HG03521 (cell line): ENCODE data around the gene AMBRA1.
A peak's percentile ranks its signal among the peaks of the same experiment; 100 is the strongest.
"Not testable (repeated sequence)": the region's sequence is repeated elsewhere in the genome, so short reads cannot be mapped to it uniquely, and the experiment has no call there.

Experiments
- ATAC-seq: cut with Tn5 transposase; IDR thresholded peaks from one replicate; pipeline ENCODE4 v1.9.1; 2021; ENCODE audit warnings: mild to moderate bottlenecking, moderate library complexity; ENCODE audit not compliant: unreplicated experiment

Gene AMBRA1

GRCh38 chr11:46537537-46538295 lies 56.1 kb downstream of the AMBRA1 start:
- ATAC-seq = no peak

DNA sequence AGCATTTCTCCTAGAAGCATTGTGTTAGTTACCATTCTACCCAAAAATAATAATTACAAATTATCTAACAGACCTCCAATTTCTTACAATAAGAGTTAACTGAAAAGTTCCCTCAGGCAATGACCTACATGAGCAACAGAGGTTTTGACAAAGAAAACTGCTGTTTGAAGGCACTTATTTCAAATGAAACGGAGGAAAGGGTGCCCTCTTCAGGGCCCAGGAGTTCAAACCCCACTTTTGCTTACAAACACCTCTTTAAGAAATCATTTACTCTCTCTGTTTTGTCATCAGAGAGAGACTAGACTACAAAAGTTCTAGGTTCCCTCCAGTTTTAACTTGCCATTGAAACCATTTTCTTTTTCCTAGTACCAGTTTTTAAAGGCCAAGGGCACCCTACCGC lies 56.7 kb downstream of the AMBRA1 start:
- no peak for ATAC-seq

DNA sequence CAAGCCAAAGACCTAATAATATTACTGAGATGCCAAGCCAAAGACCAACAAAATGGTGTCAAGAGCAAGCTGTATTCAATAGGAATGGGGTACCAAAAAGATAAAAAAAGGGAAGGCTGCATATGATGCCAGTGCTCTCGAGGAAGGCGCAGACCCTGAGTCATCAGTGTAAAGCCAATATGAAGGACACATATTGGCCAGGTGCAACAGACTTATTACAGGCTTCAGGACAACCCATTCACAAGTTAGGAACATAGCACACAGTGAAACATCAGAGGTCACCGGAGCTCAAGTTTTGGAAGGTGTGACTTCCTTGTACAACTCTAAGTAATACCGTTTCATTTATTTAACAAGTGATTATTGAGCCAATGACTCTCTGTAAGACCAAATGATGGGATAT lies 58.1 kb downstream of the AMBRA1 start:
- ATAC-seq = no peak

- no peak for ATAC-seq
These were observed 59.1 kb downstream of the AMBRA1 start for GRCh38 chr11:46534711-46535110.

- no peak for ATAC-seq
These were observed 60.3 kb downstream of the AMBRA1 start for GRCh38 chr11:46533396-46534100.

DNA sequence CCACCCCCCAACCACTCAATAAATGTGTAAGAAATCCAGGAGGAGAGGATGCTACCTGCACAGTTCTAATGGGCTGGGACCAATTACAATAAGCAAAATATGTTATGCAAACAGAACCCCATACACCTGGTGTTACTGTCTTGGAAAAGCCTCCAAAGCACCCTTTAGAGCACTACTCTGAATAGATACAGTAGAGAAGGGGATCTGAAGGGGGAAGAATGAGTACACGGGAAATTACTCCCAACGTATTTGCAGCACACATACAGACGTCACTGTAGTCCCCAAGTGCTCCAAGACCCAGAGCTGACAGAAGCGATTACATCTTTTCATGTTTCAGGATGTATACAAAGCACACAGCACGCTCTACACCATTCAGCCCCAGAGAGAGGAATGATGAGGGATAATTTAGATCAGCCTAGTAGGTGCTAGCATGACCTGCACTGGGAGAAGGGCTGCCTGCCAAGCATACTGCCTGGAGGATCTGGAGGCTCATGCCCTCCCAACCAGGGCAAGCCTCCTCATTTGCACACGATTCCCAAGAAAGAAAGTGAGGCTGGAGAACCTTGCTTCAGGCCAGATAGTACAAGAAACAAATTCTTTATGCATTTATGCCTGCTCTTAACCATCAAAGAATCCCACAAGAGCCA lies 63.8 kb downstream of the AMBRA1 start:
- ATAC-seq = no peak

DNA sequence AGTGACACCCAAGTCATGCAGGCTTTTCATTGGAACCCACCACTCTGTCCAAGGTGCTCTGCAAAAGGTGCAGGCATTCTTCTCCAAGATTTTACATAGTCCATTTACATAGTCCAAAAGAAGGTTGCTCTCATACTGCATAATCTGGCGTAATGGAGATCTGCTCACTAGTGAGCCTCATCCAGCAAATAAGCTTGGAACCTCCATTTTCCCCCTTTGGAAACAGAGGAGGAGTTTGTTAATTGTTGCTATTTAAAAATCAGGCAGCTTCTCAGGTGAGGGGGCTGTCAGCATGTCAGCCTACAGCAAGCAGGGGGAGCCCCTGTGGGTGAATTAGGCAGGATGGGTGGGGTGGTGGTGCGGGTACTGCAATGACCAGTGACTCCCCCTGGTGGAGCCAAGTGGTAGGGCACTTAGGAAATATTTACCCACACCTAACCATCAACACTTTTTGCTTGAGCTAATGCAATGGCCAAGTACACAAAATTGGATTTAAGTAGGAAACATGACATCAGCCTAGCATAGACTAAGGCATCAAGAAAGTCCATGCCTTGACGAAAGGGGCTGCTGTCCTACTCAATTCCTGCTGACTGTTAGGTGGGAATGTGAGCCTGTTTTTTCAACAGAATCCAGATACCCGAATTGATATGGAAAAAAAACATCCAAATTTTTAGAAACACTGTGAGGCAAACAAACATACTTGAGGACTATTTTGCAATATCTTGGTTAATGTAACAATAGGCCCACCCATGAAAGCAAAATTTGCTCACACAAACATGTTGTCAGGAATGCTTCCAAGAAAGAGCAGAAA lies 64.5 kb downstream of the AMBRA1 start:
- peak; percentile 57 for ATAC-seq

DNA sequence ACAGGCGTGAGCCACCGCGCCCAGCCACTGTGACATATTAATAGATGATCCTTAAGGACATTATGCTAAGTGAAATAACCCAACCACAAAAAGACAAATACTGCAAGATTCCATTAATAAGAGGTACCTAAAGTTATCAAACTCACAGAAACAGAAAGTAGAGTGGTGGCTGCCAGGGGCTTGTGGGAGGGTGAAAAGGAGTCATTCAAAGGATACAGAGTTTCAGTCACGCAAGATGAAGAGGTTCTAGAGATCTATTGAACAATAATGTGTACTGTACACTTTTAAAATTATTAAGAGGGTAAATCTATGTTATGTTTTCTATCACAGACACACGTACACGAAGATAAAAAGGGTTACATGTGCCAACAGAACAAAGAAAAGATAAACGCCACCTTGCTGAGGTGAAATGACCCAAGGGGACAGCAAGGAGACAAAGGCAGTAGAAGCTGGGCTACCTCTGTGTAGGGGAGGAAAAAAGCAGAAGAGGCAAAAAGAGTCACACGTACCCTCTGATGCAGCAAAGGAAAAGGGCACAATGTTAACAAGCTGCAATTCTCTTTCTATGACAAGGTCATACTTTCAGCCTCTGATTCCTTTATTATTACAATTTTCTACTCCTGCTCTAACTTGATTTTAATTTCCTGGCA lies 65.3 kb downstream of the AMBRA1 start:
- ATAC-seq = peak; percentile 12

GRCh38 chr11:46527591-46528130 lies 66.2 kb downstream of the AMBRA1 start:
- no peak for ATAC-seq

DNA sequence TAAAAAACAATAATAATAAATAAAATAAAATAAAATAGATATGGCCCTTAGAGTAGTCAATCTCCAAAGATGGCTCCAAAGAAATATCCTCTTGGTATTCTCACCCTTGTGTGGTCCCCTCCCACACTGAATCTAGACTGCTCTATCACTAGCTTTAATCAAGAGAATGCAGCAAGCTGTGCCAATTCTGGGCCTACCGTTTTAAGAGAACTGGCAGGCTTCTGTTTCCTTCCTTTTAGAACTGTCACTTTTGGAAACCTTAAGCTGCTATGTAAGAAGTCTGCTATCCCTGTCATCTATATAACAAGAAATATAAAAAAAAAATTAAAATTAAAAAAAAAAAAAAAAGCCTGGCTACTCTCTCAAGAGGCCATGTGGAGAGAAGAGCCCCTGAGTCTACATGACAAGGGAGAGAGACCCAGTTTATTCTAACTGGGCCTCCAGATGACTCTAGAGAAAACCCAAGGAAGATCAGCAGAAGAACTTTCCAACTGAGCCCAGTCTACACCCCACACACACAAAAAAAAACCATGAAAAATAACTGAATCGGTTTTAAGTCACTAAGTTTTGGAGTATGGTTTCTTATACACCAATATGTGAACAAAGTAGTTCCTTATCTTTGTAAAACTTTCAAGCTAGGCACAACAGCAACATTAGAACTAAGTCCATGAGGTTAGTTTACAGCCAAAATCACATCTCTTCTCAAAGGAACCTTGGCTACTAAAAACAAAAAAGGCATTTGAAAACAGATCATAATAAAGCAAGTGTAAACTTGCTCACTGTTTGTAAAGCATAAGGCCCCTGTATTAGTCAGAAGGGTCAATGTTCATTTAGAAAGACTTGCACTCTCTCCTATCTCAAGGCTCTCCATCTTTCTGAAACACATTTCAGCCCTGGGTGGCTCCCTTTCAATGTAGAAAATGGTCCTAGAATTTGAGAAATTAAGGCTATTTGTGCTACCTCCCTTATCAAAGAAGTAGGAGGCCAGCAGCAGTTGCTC lies 67.3 kb downstream of the AMBRA1 start:
- no peak for ATAC-seq

GRCh38 chr11:46524201-46524770 lies 69.5 kb downstream of the AMBRA1 start:
- no peak for ATAC-seq

- no peak for ATAC-seq
These were observed 70.5 kb downstream of the AMBRA1 start for GRCh38 chr11:46523290-46523689.

DNA sequence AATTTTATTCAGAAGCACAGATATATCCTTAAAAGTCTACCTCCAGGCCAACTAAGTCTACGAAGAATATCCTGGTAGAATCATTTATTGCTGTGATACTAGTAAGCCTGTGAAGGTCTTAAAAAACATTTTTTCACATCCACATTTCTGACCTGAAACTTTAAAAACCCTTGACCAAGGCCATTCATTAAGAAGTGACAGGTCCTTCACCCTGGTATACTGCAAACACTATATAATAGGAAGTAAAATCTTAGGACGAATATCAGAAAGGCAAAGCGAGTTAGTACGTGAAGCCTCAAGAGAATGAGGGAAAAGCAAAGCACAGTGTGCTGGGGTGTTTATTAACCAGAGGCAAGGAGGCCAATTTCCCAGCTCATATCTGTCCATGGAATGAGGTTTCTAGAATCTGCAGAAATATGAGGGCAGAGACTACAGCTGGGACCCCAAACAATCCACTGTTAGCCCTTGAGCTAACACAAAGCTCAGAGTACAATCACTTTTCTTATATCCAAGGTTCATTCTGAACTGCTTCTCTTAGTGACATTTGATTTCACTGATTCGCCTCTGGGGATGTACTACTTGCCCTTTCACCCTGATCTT lies 71.0 kb downstream of the AMBRA1 start:
- ATAC-seq = no peak

DNA sequence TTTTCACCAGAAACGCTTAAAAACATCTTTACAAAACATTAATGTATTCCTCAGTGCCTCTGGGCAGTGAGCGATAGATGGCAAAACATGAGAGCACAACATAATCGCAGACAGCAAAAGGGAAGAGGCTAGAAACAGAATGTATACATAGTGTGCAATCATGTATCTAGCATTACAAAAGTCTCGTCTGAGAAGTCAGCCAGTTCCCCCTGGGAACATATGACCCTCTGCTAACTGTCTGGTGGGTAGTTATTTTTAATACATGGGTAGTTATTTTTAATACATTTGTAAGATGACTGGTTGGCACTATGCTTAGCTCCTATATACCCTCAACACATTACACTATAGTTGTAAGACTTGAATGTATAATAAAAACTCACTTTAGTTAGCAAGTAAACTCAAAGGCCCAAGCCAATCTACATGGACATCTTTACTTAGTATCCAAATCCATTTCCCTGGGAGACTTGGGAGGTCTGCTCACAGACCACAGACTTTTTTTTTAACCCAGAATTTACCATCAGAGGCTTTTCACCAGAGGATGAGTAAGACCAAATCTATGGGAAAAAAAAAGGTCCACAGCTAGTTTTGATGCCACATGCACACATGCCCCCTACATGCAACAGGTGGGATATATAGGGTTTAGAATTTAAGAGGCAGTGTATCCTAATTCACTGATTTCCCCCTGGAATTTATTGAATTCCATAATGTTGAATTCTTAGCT lies 71.7 kb downstream of the AMBRA1 start:
- ATAC-seq = no peak

DNA sequence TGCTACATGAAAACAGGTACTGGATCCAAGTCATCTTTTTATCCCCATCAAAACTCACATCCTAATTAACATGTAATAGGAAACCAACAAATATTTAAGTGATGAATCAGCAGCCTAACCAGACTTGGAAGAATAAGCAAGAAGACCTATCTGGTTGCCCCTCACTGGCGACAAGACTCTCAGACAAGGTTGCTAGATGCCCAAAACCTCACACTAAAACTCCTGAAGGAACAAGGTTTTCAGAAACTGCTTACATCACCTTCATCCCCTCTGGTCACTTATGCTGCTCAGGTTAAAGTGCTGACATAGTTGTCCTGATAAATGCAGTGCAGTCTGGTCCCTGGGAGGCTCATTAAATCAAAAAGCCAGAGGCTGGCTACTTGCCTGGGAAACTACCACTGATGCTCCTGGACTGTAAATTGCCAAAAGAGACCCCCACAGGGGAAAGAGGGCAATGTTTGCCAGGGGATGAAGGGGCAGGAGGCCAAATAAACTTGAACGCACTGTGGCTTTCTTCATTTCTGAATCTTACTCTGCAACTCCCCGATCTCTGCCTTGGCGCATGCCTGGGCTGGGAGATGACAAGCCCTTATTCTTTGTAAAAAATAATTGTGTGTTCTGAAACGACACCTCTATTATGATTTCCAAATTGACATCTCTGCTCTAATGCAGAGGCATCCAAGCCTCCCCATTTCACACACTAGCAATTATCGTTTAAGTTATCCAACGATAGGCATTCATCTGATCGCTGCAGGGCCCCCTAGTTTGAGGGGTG lies 72.7 kb downstream of the AMBRA1 start:
- no peak for ATAC-seq

DNA sequence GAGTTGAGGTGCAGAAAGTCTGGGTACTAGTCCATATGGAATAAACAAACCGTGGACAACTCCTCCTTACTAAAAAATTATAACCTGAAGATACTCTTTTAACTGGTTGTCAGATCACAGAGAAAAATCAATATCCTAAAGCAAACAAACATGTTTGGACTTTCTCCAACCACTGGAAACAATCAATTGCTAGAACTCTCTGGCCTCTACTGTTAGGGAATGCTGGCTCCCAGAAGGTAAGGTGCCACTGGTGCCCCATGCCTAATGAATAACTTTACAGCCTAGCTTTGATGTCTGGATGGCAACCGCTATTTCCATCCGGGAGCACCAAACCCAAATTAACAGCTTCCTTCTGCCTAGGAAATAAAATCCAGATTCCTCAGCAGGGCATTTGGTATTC lies 74.5 kb downstream of the AMBRA1 start:
- ATAC-seq = no peak

GRCh38 chr11:46518928-46519327 lies 74.9 kb downstream of the AMBRA1 start:
- not testable (repeated sequence) for ATAC-seq
